Natural killer cell (primary cell): Measurements from ENCODE around the gene VGLL4. TPM values are rescaled to one million over a fixed set of nuclear protein-coding genes. Genes with fewer than 3 reads are reported as not detected.

Source experiments
- ATAC-seq, 3 donors: fragments of 150-1000 bp in 2 of 3; fragments of 200-7000 bp in 1 of 3; cut with Tn5 transposase; 1 replicate in 1 of 3; 2 replicates in 2 of 3; pipeline ENCODE4 v1.10.0; 2021; ENCODE audit warnings: mild to moderate bottlenecking in 2 of 3, moderate library complexity in 2 of 3
- DNase-seq, 2 donors: peaks; one replicate each; pipeline versions ENCODE4 v3.0.0 to v3.0.0-alpha.2; 2013 to 2021; ENCODE audit warnings: mixed read lengths in 1 of 2
- H3K27ac ChIP-seq: one replicate; pipeline ENCODE4 v1.5.1; 2013; ENCODE audit warnings: mild to moderate bottlenecking, low read length
- H3K27me3 ChIP-seq: one replicate; pipeline ENCODE4 v1.6.1; 2013; ENCODE audit warnings: low read length; ENCODE audit not compliant: control insufficient read depth, insufficient read depth
- H3K36me3 ChIP-seq: one replicate; pipeline ENCODE4 v1.6.1; 2013; ENCODE audit warnings: low read length; ENCODE audit not compliant: control insufficient read depth, insufficient read depth
- H3K4me1 ChIP-seq: one replicate; pipeline ENCODE4 v1.6.1; 2013; ENCODE audit warnings: low read length; ENCODE audit not compliant: control insufficient read depth, insufficient read depth
- H3K4me3 ChIP-seq: one replicate; pipeline ENCODE4 v1.5.1; 2013; ENCODE audit warnings: low read length
- H3K9me3 ChIP-seq: one replicate; pipeline ENCODE4 v1.6.1; 2013; ENCODE audit warnings: low read length; ENCODE audit not compliant: control insufficient read depth, insufficient read depth
- H3K27ac Mint-ChIP-seq, 2 donors: one replicate each; pipeline ENCODE4 v1.8.0; 2022; ENCODE audit warnings: mild to moderate bottlenecking in 2 of 2, mixed read lengths in 2 of 2, moderate library complexity in 1 of 2
- H3K27me3 Mint-ChIP-seq, 2 donors: one replicate each; pipeline ENCODE4 v1.8.0; 2022; ENCODE audit warnings: low read depth in 2 of 2, mixed read lengths in 2 of 2
- H3K36me3 Mint-ChIP-seq: one replicate; pipeline ENCODE4 v1.8.0; 2022; ENCODE audit warnings: mixed read lengths
- H3K4me1 Mint-ChIP-seq, 2 donors: one replicate each; pipeline ENCODE4 v1.8.0; 2022; ENCODE audit warnings: mixed read lengths in 2 of 2
- H3K4me3 Mint-ChIP-seq: one replicate; pipeline ENCODE4 v1.8.0; 2022; ENCODE audit warnings: mild to moderate bottlenecking, moderate library complexity, mixed read lengths
- H3K9me3 Mint-ChIP-seq, 2 donors: one replicate each; pipeline ENCODE4 v1.8.0; 2022; ENCODE audit warnings: mixed read lengths in 2 of 2
- WGBS: methylation state at CpG from one replicate; pipeline ENCODE4 v1.1.7; 2013; ENCODE audit warnings: missing lambda C conversion rate; ENCODE audit not compliant: insufficient coverage; 5-methylcytosine and 5-hydroxymethylcytosine counted together
- intact Hi-C: fragments of 100-400 bp; cut with micrococcal nuclease; formaldehyde crosslinking; loops from one replicate; pipeline ENCODE4 v1.14.2; 2022
- total RNA-seq, 4 donors: library from RNA; stranded (reverse); fragments of 120-200 nt in 1 of 4; gene quantifications; one replicate each; pipeline versions ENCODE4 v1.2.3 to v1.2.4, GENCODE V29; 2013 to 2022
- TF ChIP-seq, protein P1 (sequence below): fragments of 200-600 bp; IDR thresholded peaks from one replicate; pipeline ENCODE4 v1.8.0; 2022; ENCODE audit warnings: antibody characterized with exemption

The VGLL4 gene
- total RNA-seq, 3 donors from 2014 or later (not counting 1 experiment from before 2014, with no cell fraction given) = 29.5 to 42.8 (median 34.6) TPM

- peaks cover 5% of the 10 kb centered on the region for H3K4me1 ChIP-seq
- no peak overlapping the region for H3K27ac Mint-ChIP-seq
- no peak overlapping the region for H3K4me3 ChIP-seq
- intact Hi-C loops = no loop called here
- TF ChIP-seq, protein P1, sequence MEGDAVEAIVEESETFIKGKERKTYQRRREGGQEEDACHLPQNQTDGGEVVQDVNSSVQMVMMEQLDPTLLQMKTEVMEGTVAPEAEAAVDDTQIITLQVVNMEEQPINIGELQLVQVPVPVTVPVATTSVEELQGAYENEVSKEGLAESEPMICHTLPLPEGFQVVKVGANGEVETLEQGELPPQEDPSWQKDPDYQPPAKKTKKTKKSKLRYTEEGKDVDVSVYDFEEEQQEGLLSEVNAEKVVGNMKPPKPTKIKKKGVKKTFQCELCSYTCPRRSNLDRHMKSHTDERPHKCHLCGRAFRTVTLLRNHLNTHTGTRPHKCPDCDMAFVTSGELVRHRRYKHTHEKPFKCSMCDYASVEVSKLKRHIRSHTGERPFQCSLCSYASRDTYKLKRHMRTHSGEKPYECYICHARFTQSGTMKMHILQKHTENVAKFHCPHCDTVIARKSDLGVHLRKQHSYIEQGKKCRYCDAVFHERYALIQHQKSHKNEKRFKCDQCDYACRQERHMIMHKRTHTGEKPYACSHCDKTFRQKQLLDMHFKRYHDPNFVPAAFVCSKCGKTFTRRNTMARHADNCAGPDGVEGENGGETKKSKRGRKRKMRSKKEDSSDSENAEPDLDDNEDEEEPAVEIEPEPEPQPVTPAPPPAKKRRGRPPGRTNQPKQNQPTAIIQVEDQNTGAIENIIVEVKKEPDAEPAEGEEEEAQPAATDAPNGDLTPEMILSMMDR = no peak
- peaks cover 2% of the 10 kb centered on the region for H3K36me3 ChIP-seq
- no peaks in the 10 kb centered on the region for H3K9me3 Mint-ChIP-seq
- WGBS = 80% methylated on average over 7 of the region's 7 CpGs
- DNase-seq (no peak), ATAC-seq (no peak)
- H3K4me3 Mint-ChIP-seq = no peak overlapping the region
- peaks cover 20 to 32% of the 10 kb centered on the region in 2 donors for H3K4me1 Mint-ChIP-seq
- H3K9me3 ChIP-seq = no peaks in the 10 kb centered on the region
- no peaks in the 10 kb centered on the region for H3K36me3 Mint-ChIP-seq
- no peak overlapping the region for H3K27ac ChIP-seq
- H3K27me3 ChIP-seq = no peaks in the 10 kb centered on the region
- H3K27me3 Mint-ChIP-seq = no peaks in the 10 kb centered on the region
Observed at GRCh38 chr3:11548721-11549131, 95.0 kb downstream of the VGLL4 start.

DNA sequence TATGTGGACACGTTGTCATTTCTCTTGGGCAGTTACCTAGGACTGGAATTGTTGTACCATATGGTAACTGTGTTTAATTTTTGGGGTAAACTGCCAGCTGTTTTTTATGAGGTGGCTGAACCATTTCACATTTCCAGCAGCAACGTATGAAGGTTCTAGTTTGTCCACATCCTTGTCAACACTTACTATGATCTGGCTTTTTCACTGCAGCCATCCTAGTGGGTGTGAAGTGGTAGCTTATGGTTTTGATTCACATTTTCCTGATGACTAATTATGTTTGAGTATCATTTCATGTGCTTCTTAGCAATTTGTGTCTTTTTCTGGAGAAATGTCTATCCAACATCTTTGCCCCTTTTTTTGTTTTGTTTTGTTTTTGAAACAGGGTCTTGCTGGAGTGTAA, 96.2 kb downstream of the VGLL4 start:
- Mint-ChIP-seq H3K4me3 (no peak overlapping the region), H3K27ac (no peak overlapping the region)
- ATAC-seq = no peak

GRCh38 chr3:11546657-11547302, 96.9 kb downstream of the VGLL4 start:
- Mint-ChIP-seq H3K4me1 (peaks cover 20 to 26% of the 10 kb centered on the region in 2 donors), H3K9me3 (no peaks in the 10 kb centered on the region), H3K27ac (no peak overlapping the region), H3K27me3 (no peaks in the 10 kb centered on the region), H3K4me3 (no peak overlapping the region), H3K36me3 (no peaks in the 10 kb centered on the region)
- ATAC-seq = no peak
- no peaks in the 10 kb centered on the region for H3K27me3 ChIP-seq
- no peak for DNase-seq
- no peak overlapping the region for H3K4me3 ChIP-seq
- TF ChIP-seq, protein P1 = no peak
- no peak overlapping the region for H3K27ac ChIP-seq
- WGBS = 90% methylated on average over 9 of the region's 9 CpGs
- intact Hi-C loops = no loop called here
- H3K4me1 ChIP-seq = peaks cover 5% of the 10 kb centered on the region
- H3K36me3 ChIP-seq = no peaks in the 10 kb centered on the region
- H3K9me3 ChIP-seq = no peaks in the 10 kb centered on the region

More for the DNA sequence above, 96.2 kb downstream of the VGLL4 start:
- H3K27me3 Mint-ChIP-seq = no peaks in the 10 kb centered on the region
- intact Hi-C loops = no loop called here
- TF ChIP-seq, protein P1 = no peak
- peaks cover 20 to 29% of the 10 kb centered on the region in 2 donors for H3K4me1 Mint-ChIP-seq
- H3K27me3 ChIP-seq = no peaks in the 10 kb centered on the region
- no peak for DNase-seq
- H3K27ac ChIP-seq = no peak overlapping the region
- H3K36me3 ChIP-seq = no peaks in the 10 kb centered on the region
- H3K4me3 ChIP-seq = no peak overlapping the region
- H3K9me3 Mint-ChIP-seq = no peaks in the 10 kb centered on the region
- 83% methylated on average over 2 of the region's 2 CpGs for WGBS
- no peaks in the 10 kb centered on the region for H3K36me3 Mint-ChIP-seq
- peaks cover 5% of the 10 kb centered on the region for H3K4me1 ChIP-seq
- no peaks in the 10 kb centered on the region for H3K9me3 ChIP-seq
